ENCODE measurements around the gene MVK. TPM values are rescaled to one million over a fixed set of nuclear protein-coding genes. Genes with fewer than 3 reads are reported as not detected.

MVK gene
- total RNA-seq, 1 experiment from 2014 or later = 19.2 TPM

DNA sequence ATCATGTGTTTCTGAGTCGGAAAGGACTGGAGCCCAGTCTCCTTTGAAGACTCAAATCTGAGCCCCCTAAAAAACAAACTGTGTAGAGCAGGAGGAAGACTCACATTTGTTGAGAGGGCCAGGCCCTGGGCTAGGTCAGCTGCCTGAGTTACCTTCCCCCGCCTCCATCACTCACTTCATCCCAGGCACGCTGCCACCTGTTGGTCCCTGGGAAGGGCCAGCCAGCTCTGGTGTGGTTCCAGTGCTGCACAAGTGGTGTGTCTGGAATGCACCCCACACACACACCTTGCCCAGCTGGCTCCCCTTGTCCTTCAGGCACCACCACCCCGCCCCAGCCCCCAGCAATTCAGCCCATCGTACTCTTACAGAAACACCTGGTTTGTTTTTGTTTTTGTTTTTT is 9.0 kb downstream of the MVK start:
- Mint-ChIP-seq H3K4me1 (no peaks in the 10 kb centered on the region), H3K4me3 (no peak overlapping the region), H3K27me3 (ENCODE audit: low read depth) (no peaks in the 10 kb centered on the region), H3K9me3 (no peaks in the 10 kb centered on the region), H3K36me3 (ENCODE audit: insufficient read depth in 1 of 3, low read depth in 3 of 3) (peaks cover 1 to 56% (median 51%) of the 10 kb centered on the region in 3 experiments; a peak in 5 of 7 replicates), H3K27ac (peak overlapping the region in 1 of 3 experiments; percentile 82; a peak in 1 of 7 replicates)
- Histone ChIP-seq H3K27me3 (ENCODE audit: insufficient read depth, low read length) (no peaks in the 10 kb centered on the region), H2BK20ac (ENCODE audit: low read depth, low read length, poor library complexity, severe bottlenecking) (no peak overlapping the region), H2BK5ac (ENCODE audit: insufficient read length, low read length) (no peak overlapping the region), H2BK15ac (ENCODE audit: low read depth, low read length) (no peak overlapping the region), H3T11ph (ENCODE audit: low read length) (no peak overlapping the region), H2AK5ac (ENCODE audit: insufficient read length, low read length) (no peak overlapping the region), H3K14ac (ENCODE audit: insufficient read depth, low read length) (no peak overlapping the region), H3K4me2 (ENCODE audit: insufficient read depth, insufficient read length, low read length) (no peak overlapping the region), H3K18ac (ENCODE audit: insufficient read length, low read depth, low read length) (no peak overlapping the region), H2BK12ac (ENCODE audit: insufficient read length, low read depth, low read length) (no peak overlapping the region), H3K79me1 (ENCODE audit: insufficient read depth, low read depth, low read length, poor library complexity, severe bottlenecking) (no peaks in the 10 kb centered on the region), H3K9me3 (ENCODE audit: control insufficient read depth, low read depth, low read length) (no peaks in the 10 kb centered on the region), H3K79me2 (ENCODE audit: insufficient read depth, low read length) (no peaks in the 10 kb centered on the region), H3K23me2 (ENCODE audit: insufficient read length, low read depth, low read length, poor library complexity, severe bottlenecking) (no peaks in the 10 kb centered on the region), H3K4me1 (ENCODE audit: insufficient read depth, low read length) (no peaks in the 10 kb centered on the region), H4K91ac (ENCODE audit: insufficient read length, low read depth, low read length) (no peak overlapping the region), H3K27ac (ENCODE audit: insufficient read length, low read depth, low read length) (no peak overlapping the region), H4K5ac (ENCODE audit: insufficient read length, low read depth, low read length) (no peak overlapping the region), H4K8ac (replicated peaks; ENCODE audit: insufficient read length, low read depth, low read length) (no peak overlapping the region), H2AFZ (ENCODE audit: low read length) (no peak overlapping the region), H3K56ac (ENCODE audit: insufficient read length, low read depth, low read length) (no peak overlapping the region), H2BK120ac (ENCODE audit: low read depth, low read length, poor library complexity, severe bottlenecking) (no peak overlapping the region), H3K23ac (ENCODE audit: insufficient read length, low read depth, low read length) (no peak overlapping the region), H3K4ac (ENCODE audit: low read depth, low read length) (no peak overlapping the region), H4K20me1 (ENCODE audit: control insufficient read depth, insufficient read depth, insufficient read length) (no peaks in the 10 kb centered on the region), H3K9ac (ENCODE audit: extremely low read depth, insufficient read length, low read length) (no peak overlapping the region)
- DNase-seq = peak; percentile 57
- TF ChIP-seq, protein P1, sequence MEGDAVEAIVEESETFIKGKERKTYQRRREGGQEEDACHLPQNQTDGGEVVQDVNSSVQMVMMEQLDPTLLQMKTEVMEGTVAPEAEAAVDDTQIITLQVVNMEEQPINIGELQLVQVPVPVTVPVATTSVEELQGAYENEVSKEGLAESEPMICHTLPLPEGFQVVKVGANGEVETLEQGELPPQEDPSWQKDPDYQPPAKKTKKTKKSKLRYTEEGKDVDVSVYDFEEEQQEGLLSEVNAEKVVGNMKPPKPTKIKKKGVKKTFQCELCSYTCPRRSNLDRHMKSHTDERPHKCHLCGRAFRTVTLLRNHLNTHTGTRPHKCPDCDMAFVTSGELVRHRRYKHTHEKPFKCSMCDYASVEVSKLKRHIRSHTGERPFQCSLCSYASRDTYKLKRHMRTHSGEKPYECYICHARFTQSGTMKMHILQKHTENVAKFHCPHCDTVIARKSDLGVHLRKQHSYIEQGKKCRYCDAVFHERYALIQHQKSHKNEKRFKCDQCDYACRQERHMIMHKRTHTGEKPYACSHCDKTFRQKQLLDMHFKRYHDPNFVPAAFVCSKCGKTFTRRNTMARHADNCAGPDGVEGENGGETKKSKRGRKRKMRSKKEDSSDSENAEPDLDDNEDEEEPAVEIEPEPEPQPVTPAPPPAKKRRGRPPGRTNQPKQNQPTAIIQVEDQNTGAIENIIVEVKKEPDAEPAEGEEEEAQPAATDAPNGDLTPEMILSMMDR (conservative IDR thresholded peaks at IDR 0.05) = peak; percentile 42; the same call in 2 of the 3 replicates
- WGBS (ENCODE audit: extremely low coverage, insufficient read length, low lambda C conversion rate) = no CpG with 5 or more reads among the region's 5 CpGs

Data from H9 (cell line).